GM12878 (cell line): ENCODE results near the gene RSPH1. TPM values are rescaled to one million over a fixed set of nuclear protein-coding genes. Genes with fewer than 3 reads are reported as not detected.

Source experiments
- ATAC-seq: fragments of 200-7000 bp; cut with Tn5 transposase; 3 replicates; pipeline ENCODE4 v1.9.1; 2020; ENCODE audit warnings: mild to moderate bottlenecking, moderate library complexity
- BruUV-seq: library from RNA; stranded (reverse); fragments of 400-500 nt; replicated peaks from 2 replicates; lab custom pipeline; 2021; lab: Mats Ljungman, UMichigan
- CTCF ChIA-PET: fragments of 300-600 bp; sonication (Branson Sonifier 250); formaldehyde crosslinking; extraction: SDS; loops from one replicate; lab custom pipeline; 2021; ENCODE audit warnings: inconsistent platforms; lab: Yijun Ruan, JAX
- POLR2A ChIA-PET: fragments of 350-600 bp; formaldehyde crosslinking; extraction: SDS; loops from one replicate; lab custom pipeline; 2021; ENCODE audit warnings: inconsistent platforms; lab: Charles Lee
- RAD21 ChIA-PET: fragments of 300-600 bp; sonication (Branson Sonifier 250); formaldehyde crosslinking; loops from one replicate; lab custom pipeline; 2023; ENCODE audit warnings: antibody characterized with exemption; ENCODE audit not compliant: unreplicated experiment; lab: Charles Lee
- SMC1A ChIA-PET: fragments of 300-600 bp; sonication (Branson Sonifier 250); formaldehyde crosslinking; loops from one replicate; lab custom pipeline; 2023; ENCODE audit not compliant: unreplicated experiment, uncharacterized antibody; lab: Charles Lee
- DNase-seq: peaks from one replicate; pipeline ENCODE4 v3.0.0-alpha.2; 2011; ENCODE audit warnings: low read depth, low spot score
- FAIRE-seq: peaks from 3 replicates; lab custom pipeline; 2011; peaks lifted over from hg19 to GRCh38; lab: Jason Lieb, UNC
- H2AFZ ChIP-seq: 2 replicates; pipeline ENCODE4 v1.6.0; 2011; ENCODE audit warnings: low read depth, low read length, control low read depth; ENCODE audit not compliant: control insufficient read depth
- H3K27ac ChIP-seq: 2 replicates; pipeline ENCODE4 v1.5.1; 2011; ENCODE audit warnings: control low read depth; ENCODE audit not compliant: control insufficient read depth, insufficient read depth
- H3K27me3 ChIP-seq, 2 experiments: replicated peaks in 1 of 2; 2 replicates each; pipeline versions ENCODE4 v1.6.0 to v1.6.1; 2011; ENCODE audit warnings: low read length in 1 of 2; ENCODE audit not compliant: control insufficient read depth in 2 of 2, insufficient read depth in 2 of 2
- H3K36me3 ChIP-seq, 2 experiments: 2 replicates each; pipeline ENCODE4 v1.5.1; 2011; ENCODE audit warnings: low read length in 1 of 2; ENCODE audit not compliant: control insufficient read depth in 2 of 2, insufficient read depth in 2 of 2
- H3K4me1 ChIP-seq: 2 replicates; pipeline ENCODE4 v1.6.1; 2011; ENCODE audit warnings: mild to moderate bottlenecking, low read length, moderate library complexity, mixed read lengths; ENCODE audit not compliant: control insufficient read depth, insufficient read depth
- H3K4me2 ChIP-seq: 2 replicates; pipeline ENCODE4 v1.6.0; 2011; ENCODE audit warnings: control low read depth; ENCODE audit not compliant: control insufficient read depth, insufficient read depth
- H3K4me3 ChIP-seq: fragments of 200-600 bp; sonication (generic); 2 replicates; pipeline ENCODE4 v1.5.1; 2016
- H3K79me2 ChIP-seq: 2 replicates; pipeline ENCODE4 v1.6.0; 2011; ENCODE audit warnings: low read length; ENCODE audit not compliant: control insufficient read depth, insufficient read depth
- H3K9ac ChIP-seq: 2 replicates; pipeline ENCODE4 v1.8.0; 2011; ENCODE audit warnings: low read length, control low read depth, mixed read lengths; ENCODE audit not compliant: control insufficient read depth, insufficient read depth
- H3K9me3 ChIP-seq: replicated peaks from 3 replicates; pipeline ENCODE4 v1.5.1; 2011; ENCODE audit warnings: mild to moderate bottlenecking, low read length; ENCODE audit not compliant: control insufficient read depth, insufficient read depth
- H4K20me1 ChIP-seq: 2 replicates; pipeline ENCODE4 v1.6.0; 2011; ENCODE audit not compliant: control insufficient read depth, insufficient read depth
- CBX3 ChIP-seq: fragments of 200-600 bp; sonication (generic); IDR thresholded peaks from 2 replicates; pipeline ENCODE4 v1.6.1; 2016; ENCODE audit warnings: low read depth, borderline replicate concordance
- E2F4 ChIP-seq: IDR thresholded peaks from 2 replicates; pipeline ENCODE4 v1.6.1; 2012; ENCODE audit warnings: low read depth, low read length, improper control_type of control experiment
- EED ChIP-seq: sonication (generic); IDR thresholded peaks from 2 replicates; pipeline ENCODE4 v1.6.1; 2016; ENCODE audit warnings: antibody characterized with exemption, low read depth
- ETV6 ChIP-seq, 2 experiments: fragments of 450-650 bp in 1 of 2; IDR thresholded peaks in 1 of 2; conservative IDR thresholded peaks in 1 of 2; 2 replicates each; pipeline ENCODE4 v1.6.1; 2014; ENCODE audit warnings: antibody characterized with exemption in 1 of 2, borderline replicate concordance in 1 of 2, low read depth in 1 of 2, mild to moderate bottlenecking in 1 of 2, moderate library complexity in 1 of 2
- HDGF ChIP-seq: fragments of 450-650 bp; IDR thresholded peaks from 2 replicates; pipeline ENCODE4 v1.6.1; 2016; ENCODE audit warnings: antibody characterized with exemption
- IRF5 ChIP-seq: fragments of 450-650 bp; IDR thresholded peaks from 2 replicates; pipeline ENCODE4 v1.6.1; 2017; ENCODE audit warnings: borderline replicate concordance
- JUND ChIP-seq: IDR thresholded peaks from 2 replicates; pipeline ENCODE4 v1.6.1; 2012; ENCODE audit warnings: low read depth, mild to moderate bottlenecking, low read length, improper control_type of control experiment, moderate library complexity
- MEF2B ChIP-seq: fragments of 450-650 bp; IDR thresholded peaks from 2 replicates; pipeline ENCODE4 v1.6.1; 2018; ENCODE audit warnings: mild to moderate bottlenecking, moderate library complexity; ENCODE audit not compliant: partially characterized antibody, poor library complexity, severe bottlenecking
- MYB ChIP-seq: fragments of 150-350 bp; IDR thresholded peaks from 2 replicates; pipeline ENCODE4 v1.6.1; 2014; ENCODE audit warnings: mild to moderate bottlenecking, low read depth, low read length, borderline replicate concordance
- NFYA ChIP-seq: IDR thresholded peaks from 2 replicates; pipeline ENCODE4 v1.6.1; 2011; ENCODE audit warnings: low read depth, mild to moderate bottlenecking, low read length, improper control_type of control experiment, borderline replicate concordance
- PBX3 ChIP-seq: IDR thresholded peaks from 2 replicates; pipeline ENCODE4 v1.6.1; 2011; ENCODE audit warnings: mild to moderate bottlenecking, low read depth, low read length, moderate library complexity; ENCODE audit not compliant: insufficient replicate concordance
- PKNOX1 ChIP-seq: fragments of 450-650 bp; IDR thresholded peaks from 2 replicates; pipeline ENCODE4 v1.6.1; 2016; ENCODE audit warnings: mild to moderate bottlenecking
- RCOR1 ChIP-seq: conservative IDR thresholded peaks from 2 replicates; pipeline ENCODE4 v1.6.1; 2012; ENCODE audit warnings: low read depth, low read length, improper control_type of control experiment
- RUNX3 ChIP-seq: IDR thresholded peaks from 2 replicates; pipeline ENCODE4 v1.6.1; 2012; ENCODE audit warnings: low read length, inconsistent platforms
- SIX5 ChIP-seq: IDR thresholded peaks from 2 replicates; pipeline ENCODE4 v1.6.1; 2011; ENCODE audit warnings: mild to moderate bottlenecking, low read depth, low read length, moderate library complexity; ENCODE audit not compliant: severe bottlenecking
- WRNIP1 ChIP-seq: IDR thresholded peaks from 2 replicates; pipeline ENCODE4 v1.6.1; 2011; ENCODE audit warnings: low read depth, low read length, improper control_type of control experiment, borderline replicate concordance
- WGBS: methylation state at CpG from one replicate; pipeline ENCODE4 v1.1.6; 2016; ENCODE audit warnings: low lambda C conversion rate; ENCODE audit not compliant: insufficient replicate concordance, insufficient coverage; ENCODE audit errors: missing lambda C conversion rate; 5-methylcytosine and 5-hydroxymethylcytosine counted together
- in situ Hi-C: fragments of 300-500 bp; cut with MboI; formaldehyde crosslinking; loops from 9 replicates; pipeline ENCODE4 v1.14.3; 2018; ENCODE audit warnings: mixed read lengths
- intact Hi-C: fragments of 100-400 bp; cut with micrococcal nuclease; formaldehyde crosslinking; loops from one replicate; pipeline ENCODE4 v1.14.2; 2022; ENCODE audit not compliant: unreplicated experiment
- polyA plus RNA-seq, 11 experiments: library from polyadenylated mRNA; depleted of rRNA in 4 of 11; unstranded in 6 of 11; stranded (reverse) in 5 of 11; fragments of >200 nt; fragmentation: Nextera tagmentation in 4 of 11; fragmentation: Illumina TruSeq in 1 of 11; extraction: Ambion mirVana in 4 of 11; extraction: Trizol in 1 of 11; gene quantifications; 1 replicate in 1 of 11; 2 replicates in 10 of 11; pipeline versions ENCODE4 v1.2.1 to v1.2.3, GENCODE V29; 2011 to 2016; ENCODE audit warnings: inconsistent platforms in 2 of 11, missing spikeins in 2 of 11, low read depth in 1 of 11
- total RNA-seq, 4 experiments: library from RNA; depleted of rRNA in 3 of 4; stranded (reverse); fragments of >200 nt in 3 of 4; fragmentation: Illumina TruSeq in 1 of 4; extraction: Trizol in 1 of 4; gene quantifications; 2 replicates each; pipeline versions ENCODE4 v1.2.1 to v1.2.3, GENCODE V29; 2013 to 2021

RSPH1 gene
- total and polyA plus RNA-seq, 10 of the 15 experiments (the other 5 are each of a cell fraction or from before 2014, with no cell fraction given), result 0.11 to 1.4 (median 0.38) TPM

- DNase-seq (no peak), ATAC-seq (no peak), FAIRE-seq (no peak)
- Histone ChIP-seq H3K27me3 (no peaks in the 10 kb centered on the region), H3K4me3 (no peak overlapping the region), H2AFZ (no peak overlapping the region), H3K4me2 (no peak overlapping the region), H3K9ac (no peak overlapping the region), H3K4me1 (peaks cover 54% of the 10 kb centered on the region), H3K27ac (no peak overlapping the region), H3K79me2 (no peaks in the 10 kb centered on the region), H3K36me3 (no peaks in the 10 kb centered on the region), H3K9me3 (no peaks in the 10 kb centered on the region), H4K20me1 (no peaks in the 10 kb centered on the region)
- ChIA-PET CTCF (no interaction called here), RAD21 (interaction anchor here (1.2 to 2.8 kb wide), 2 partner anchors 24 to 63 kb away, joined by 4 to 24 read pairs; no protein-coding TSS in a partner anchor), SMC1A (interaction anchor here (1.1 to 1.2 kb wide), 2 partner anchors 16 to 63 kb away, joined by 3 to 4 read pairs; no protein-coding TSS in a partner anchor), POLR2A (interaction anchor here (0.6 kb wide), 1 partner anchor 51 kb away, joined by 3 read pairs; no protein-coding TSS in a partner anchor)
- TF ChIP-seq JUND (no peak), MEF2B (no peak), IRF5 (no peak), NFYA (no peak), ETV6 (conservative IDR thresholded peaks at IDR 0.05 in 1 of 2, IDR thresholded peaks at IDR 0.05 in 1 of 2; ENCODE audit: borderline replicate concordance in 1 of 2, low read depth in 1 of 2) (no peak), EED (no peak), WRNIP1 (no peak), PKNOX1 (no peak), RUNX3 (no peak), HDGF (no peak), MYB (no peak), E2F4 (no peak), PBX3 (no peak), RCOR1 (no peak), SIX5 (no peak), CBX3 (no peak)
- WGBS, result 89% methylated on average over 7 of the region's 7 CpGs
- no TSS peak for BruUV-seq
- intact Hi-C loops (no loop called here), in situ Hi-C loops (no loop called here)
These were observed 23.5 kb downstream of the RSPH1 start for GRCh38 chr21:42472521-42472920.
